HEK293 (cell line): Measurements from ENCODE around the gene CHRNA9.

Source experiments
- CTCF ChIA-PET: fragments of 350-600 bp; formaldehyde crosslinking; extraction: SDS; loops from one replicate; lab custom pipeline; 2021; ENCODE audit warnings: antibody characterized with exemption; lab: Yijun Ruan, JAX
- POLR2A ChIA-PET: fragments of 300-600 bp; formaldehyde crosslinking; extraction: SDS; loops from one replicate; lab custom pipeline; 2020; ENCODE audit warnings: antibody characterized with exemption, inconsistent platforms; lab: Yijun Ruan, JAX
- H3K27ac ChIP-seq: fragments of 200-500 bp; sonication (Bioruptor generic); 2 replicates; pipeline ENCODE4 v1.5.1; 2014; ENCODE audit warnings: low read depth, low read length, control low read depth, inconsistent platforms; ENCODE audit errors: extremely low read depth
- H3K36me3 ChIP-seq, 2 experiments: fragments of 200-500 bp in 1 of 2; sonication (Bioruptor generic) in 1 of 2; 1 replicate in 1 of 2; 2 replicates in 1 of 2; pipeline ENCODE4 v1.5.1; 2014 to 2017; ENCODE audit warnings: inconsistent platforms in 2 of 2, low read length in 2 of 2; ENCODE audit not compliant: control insufficient read depth in 2 of 2, insufficient read depth in 1 of 2
- H3K4me1 ChIP-seq: fragments of 200-500 bp; sonication (Bioruptor generic); 2 replicates; pipeline ENCODE4 v1.5.1; 2014; ENCODE audit warnings: mild to moderate bottlenecking, low read length, inconsistent platforms; ENCODE audit not compliant: control insufficient read depth, insufficient read depth
- H3K4me3 ChIP-seq: 2 replicates; pipeline ENCODE4 v1.5.1; 2011; ENCODE audit warnings: low read depth, mild to moderate bottlenecking, control low read depth, low read length, moderate library complexity
- H3K9me3 ChIP-seq: fragments of 200-500 bp; sonication (Bioruptor generic); 2 replicates; pipeline ENCODE4 v1.5.1; 2014; ENCODE audit warnings: low read depth, low read length, inconsistent platforms; ENCODE audit not compliant: control insufficient read depth, insufficient read depth
- AEBP2 ChIP-seq: fragments of 450-650 bp; formaldehyde crosslinking; IDR thresholded peaks from 2 replicates; pipeline ENCODE4 v1.5.1; 2016; ENCODE audit warnings: missing biosample characterization, missing genetic modification characterization, borderline replicate concordance
- GLI2 ChIP-seq: fragments of 450-650 bp; formaldehyde crosslinking; IDR thresholded peaks from 2 replicates; pipeline ENCODE4; 2017; ENCODE audit warnings: missing biosample characterization, missing genetic modification characterization, low read depth, borderline replicate concordance
- KLF1 ChIP-seq: fragments of 450-650 bp; formaldehyde crosslinking; IDR thresholded peaks from 2 replicates; pipeline ENCODE4 v1.5.1; 2016; ENCODE audit warnings: missing biosample characterization, missing genetic modification characterization
- OVOL3 ChIP-seq: fragments of 450-650 bp; formaldehyde crosslinking; IDR thresholded peaks from 2 replicates; pipeline ENCODE4 v1.5.1; 2016; ENCODE audit warnings: missing biosample characterization, missing genetic modification characterization
- PBX3 ChIP-seq: sonication (generic); formaldehyde crosslinking; IDR thresholded peaks from 2 replicates; pipeline ENCODE4 v1.8.1; 2022; ENCODE audit warnings: mild to moderate bottlenecking, moderate library complexity, missing genetic modification reagents
- PRDM2 ChIP-seq: fragments of 450-650 bp; formaldehyde crosslinking; IDR thresholded peaks from 2 replicates; pipeline ENCODE4 v1.5.1; 2016; ENCODE audit warnings: missing biosample characterization, missing genetic modification characterization, borderline replicate concordance
- PRDM4 ChIP-seq: fragments of 450-650 bp; formaldehyde crosslinking; IDR thresholded peaks from 2 replicates; pipeline ENCODE4 v1.5.1; 2017; ENCODE audit warnings: missing biosample characterization, missing genetic modification characterization
- PRDM6 ChIP-seq: fragments of 450-650 bp; formaldehyde crosslinking; IDR thresholded peaks from 2 replicates; pipeline ENCODE4 v1.5.1; 2017; ENCODE audit warnings: missing biosample characterization, missing genetic modification characterization
- SALL2 ChIP-seq: fragments of 450-650 bp; formaldehyde crosslinking; IDR thresholded peaks from 2 replicates; pipeline ENCODE4 v1.5.0; 2017; ENCODE audit warnings: missing biosample characterization, mild to moderate bottlenecking, missing genetic modification characterization, borderline replicate concordance
- ZBTB6 ChIP-seq: fragments of 450-650 bp; formaldehyde crosslinking; IDR thresholded peaks from 2 replicates; pipeline ENCODE4 v1.5.1; 2017; ENCODE audit warnings: missing biosample characterization, missing genetic modification characterization
- ZNF155 ChIP-seq: fragments of 450-650 bp; formaldehyde crosslinking; IDR thresholded peaks from 2 replicates; pipeline ENCODE4 v1.5.1; 2016; ENCODE audit warnings: missing biosample characterization, missing genetic modification characterization
- ZNF24 ChIP-seq: fragments of 450-650 bp; formaldehyde crosslinking; IDR thresholded peaks from 2 replicates; pipeline ENCODE4 v1.5.1; 2016; ENCODE audit warnings: missing biosample characterization, missing genetic modification characterization
- ZNF292 ChIP-seq: fragments of 450-650 bp; formaldehyde crosslinking; IDR thresholded peaks from 2 replicates; pipeline ENCODE4 v1.5.1; 2016; ENCODE audit warnings: low read depth, missing biosample characterization, missing genetic modification characterization, borderline replicate concordance
- ZNF518A ChIP-seq: fragments of 450-650 bp; formaldehyde crosslinking; conservative IDR thresholded peaks from 2 replicates; pipeline ENCODE4 v1.5.1; 2016; ENCODE audit warnings: low read depth, missing biosample characterization, missing genetic modification characterization
- ZNF580 ChIP-seq: fragments of 450-650 bp; formaldehyde crosslinking; IDR thresholded peaks from 2 replicates; pipeline ENCODE4 v1.5.1; 2016; ENCODE audit warnings: missing biosample characterization, missing genetic modification characterization
- ZNF768 ChIP-seq: fragments of 450-650 bp; formaldehyde crosslinking; IDR thresholded peaks from 2 replicates; pipeline ENCODE4 v1.5.1; 2018; ENCODE audit warnings: missing biosample characterization, mild to moderate bottlenecking, missing genetic modification characterization

Gene CHRNA9

GRCh38 chr4:40401631-40402030 is 66.5 kb downstream of the CHRNA9 start (continued):
- TF ChIP-seq AEBP2 (tag by site-specific recombination) = no peak
- no peak for TF ChIP-seq ZNF292 (tag by site-specific recombination)
- TF ChIP-seq GLI2 (tag by site-specific recombination) = no peak
- TF ChIP-seq ZNF155 (tag by site-specific recombination) = no peak
- no peak for TF ChIP-seq ZNF768 (tag by site-specific recombination)
- TF ChIP-seq PRDM4 (tag by site-specific recombination) = no peak
- TF ChIP-seq PBX3 (CRISPR knock-in tag) = no peak
- no peak for TF ChIP-seq ZNF24 (tag by site-specific recombination)
- no peak for TF ChIP-seq PRDM2 (tag by site-specific recombination)
- TF ChIP-seq PRDM6 (tag by site-specific recombination) = no peak
- no peak for TF ChIP-seq OVOL3 (tag by site-specific recombination)

GRCh38 chr4:40402556-40402955 is 67.4 kb downstream of the CHRNA9 start:
- Histone ChIP-seq H3K9me3 (no peaks in the 10 kb centered on the region), H3K36me3 (no peaks in the 10 kb centered on the region), H3K4me1 (no peaks in the 10 kb centered on the region), H3K4me3 (no peak overlapping the region), H3K27ac (no peak overlapping the region)
- POLR2A ChIA-PET = no interaction called here
- CTCF ChIA-PET = no interaction called here
- TF ChIP-seq ZNF580 (tag by site-specific recombination) (no peak), ZNF518A (no peak), ZBTB6 (no peak), KLF1 (tag by site-specific recombination) (no peak), SALL2 (tag by site-specific recombination) (no peak)
